Chondrocyte (in vitro differentiated cells): ENCODE measurements around the gene ZNF419. TPM values are rescaled to one million over a fixed set of nuclear protein-coding genes. Genes with fewer than 3 reads are reported as not detected.
A peak's percentile ranks its signal among the peaks of the same experiment; 100 is the strongest.
"Not testable (repeated sequence)": the region's sequence is repeated elsewhere in the genome, so short reads cannot be mapped to it uniquely, and the experiment has no call there.

Experiments
- DNase-seq: peaks from one replicate; pipeline ENCODE4 v3.0.0; 2021; ENCODE audit warnings: mixed read lengths, low spot score
- H3K27ac Mint-ChIP-seq: one replicate; pipeline ENCODE4 v1.8.0; 2021; ENCODE audit warnings: mild to moderate bottlenecking, moderate library complexity, mixed read lengths; ENCODE audit not compliant: unreplicated experiment
- H3K27me3 Mint-ChIP-seq: 2 replicates; pipeline ENCODE4 v1.8.0; 2021; ENCODE audit warnings: low read depth, mixed read lengths
- H3K36me3 Mint-ChIP-seq: 2 replicates; pipeline ENCODE4 v1.8.0; 2021; ENCODE audit warnings: low read depth, mixed read lengths
- H3K4me1 Mint-ChIP-seq: 2 replicates; pipeline ENCODE4 v1.8.0; 2021; ENCODE audit warnings: low read depth, mild to moderate bottlenecking, mixed read lengths
- H3K4me3 Mint-ChIP-seq: one replicate; pipeline ENCODE4 v1.8.0; 2021; ENCODE audit warnings: mild to moderate bottlenecking, moderate library complexity, mixed read lengths; ENCODE audit not compliant: unreplicated experiment
- H3K9me3 Mint-ChIP-seq: 2 replicates; pipeline ENCODE4 v1.8.0; 2021; ENCODE audit warnings: low read depth, mixed read lengths
- CTCF ChIP-seq: fragments of 200-600 bp; sonication (generic); IDR thresholded peaks from 2 replicates; pipeline ENCODE4 v1.5.0; 2021; ENCODE audit warnings: antibody characterized with exemption, mild to moderate bottlenecking, moderate library complexity
- total RNA-seq: library from RNA; stranded (reverse); gene quantifications from 3 replicates; pipeline ENCODE4 v1.2.1, GENCODE V29; 2021

The ZNF419 gene
- total RNA-seq, 1 donor from 2014 or later, result 15.5 TPM

GRCh38 chr19:57499680-57500395 lies 12.3 kb downstream of the ZNF419 start, which contains the start of gene ZNF773:
Gene ZNF773, plus strand, starts transcription at chr19:57499938. Its CDS starts 143 bp downstream, at chr19:57500081.
- H3K27me3 Mint-ChIP-seq, result not testable (repeated sequence)
- peak; percentile 16 for TF ChIP-seq CTCF
- peak within 1 kb of the TSS; percentile 77 for H3K4me3 Mint-ChIP-seq
- DNase-seq, result peak; percentile 98
- H3K27ac Mint-ChIP-seq, result peak within 1 kb of the TSS; percentile 85
- peaks cover 16% of the 10 kb centered on the region for H3K4me1 Mint-ChIP-seq
- peaks cover 64% of the 10 kb centered on the region for H3K9me3 Mint-ChIP-seq
- peaks cover 48% of the 10 kb centered on the region for H3K36me3 Mint-ChIP-seq

GRCh38 chr19:57500400-57500799 lies 12.8 kb downstream of the ZNF419 start:
- not testable (repeated sequence) for H3K27me3 Mint-ChIP-seq, DNase-seq
- Mint-ChIP-seq H3K4me3 (peak overlapping the region; percentile 77), H3K4me1 (peaks cover 16% of the 10 kb centered on the region), H3K27ac (peak overlapping the region; percentile 85), H3K9me3 (peaks cover 64% of the 10 kb centered on the region), H3K36me3 (peaks cover 48% of the 10 kb centered on the region)

DNA sequence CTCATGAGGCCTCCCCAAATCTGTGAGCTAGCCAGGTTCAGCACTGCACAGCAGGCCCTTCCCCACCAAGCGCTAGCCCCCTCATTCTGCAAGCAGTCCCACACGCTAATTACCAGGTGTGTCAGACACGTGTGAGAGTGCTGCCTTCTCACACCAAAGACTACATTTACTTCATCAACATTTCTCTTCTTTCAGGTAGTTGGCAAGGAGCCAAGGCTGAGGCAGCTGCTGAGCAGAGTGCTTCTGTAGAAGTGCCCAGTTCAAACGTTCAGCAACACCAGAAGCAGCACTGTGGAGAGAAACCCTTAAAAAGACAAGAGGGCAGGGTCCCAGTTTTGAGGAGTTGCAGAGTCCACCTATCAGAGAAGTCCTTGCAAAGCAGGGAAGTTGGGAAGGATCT lies 18.6 kb downstream of the ZNF419 start:
- H3K27ac Mint-ChIP-seq, result no peak overlapping the region
- H3K36me3 Mint-ChIP-seq, result peaks cover 78% of the 10 kb centered on the region
- no peak overlapping the region for H3K4me3 Mint-ChIP-seq
- no peak for DNase-seq
- peaks cover 65% of the 10 kb centered on the region for H3K9me3 Mint-ChIP-seq
- H3K27me3 Mint-ChIP-seq, result no peaks in the 10 kb centered on the region
- peaks cover 3% of the 10 kb centered on the region for H3K4me1 Mint-ChIP-seq
- no peak for TF ChIP-seq CTCF

GRCh38 chr19:57511484-57511883 lies 23.9 kb downstream of the ZNF419 start:
- Mint-ChIP-seq H3K36me3 (peaks cover 74% of the 10 kb centered on the region), H3K27me3 (no peaks in the 10 kb centered on the region), H3K4me1 (no peaks in the 10 kb centered on the region), H3K4me3 (no peak overlapping the region), H3K9me3 (peaks cover 71% of the 10 kb centered on the region), H3K27ac (no peak overlapping the region)
- TF ChIP-seq CTCF, result no peak
- DNase-seq, result no peak

DNA sequence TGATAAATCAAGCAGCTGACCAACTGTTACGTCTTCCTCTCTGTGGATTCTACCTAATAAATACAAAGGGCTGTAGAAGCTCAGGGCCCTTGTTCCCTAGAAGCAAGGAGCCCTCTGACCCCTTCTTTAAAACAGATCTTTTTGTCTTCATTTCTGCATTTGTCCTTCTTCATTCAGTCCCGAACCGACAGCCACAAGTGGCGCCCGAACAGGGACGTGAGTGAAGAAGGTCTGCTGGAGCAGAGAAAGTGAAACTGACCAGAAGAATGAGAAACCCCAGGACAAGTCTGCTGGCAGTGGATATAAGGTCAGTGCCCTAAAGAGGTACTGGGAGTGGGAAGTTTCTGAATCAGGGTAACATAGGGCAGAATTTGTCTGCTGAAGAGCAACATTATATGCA lies 25.3 kb downstream of the ZNF419 start:
- DNase-seq, result no peak
- TF ChIP-seq CTCF, result no peak
- H3K27ac Mint-ChIP-seq, result no peak overlapping the region
- no peaks in the 10 kb centered on the region for H3K27me3 Mint-ChIP-seq
- H3K9me3 Mint-ChIP-seq, result peaks cover 74% of the 10 kb centered on the region
- H3K4me3 Mint-ChIP-seq, result no peak overlapping the region
- H3K36me3 Mint-ChIP-seq, result peaks cover 65% of the 10 kb centered on the region
- H3K4me1 Mint-ChIP-seq, result no peaks in the 10 kb centered on the region

- H3K4me1 Mint-ChIP-seq, result no peaks in the 10 kb centered on the region
- H3K27ac Mint-ChIP-seq, result no peak overlapping the region
- peaks cover 62% of the 10 kb centered on the region for H3K9me3 Mint-ChIP-seq
- H3K4me3 Mint-ChIP-seq, result no peak overlapping the region
- H3K27me3 Mint-ChIP-seq, result no peaks in the 10 kb centered on the region
- peaks cover 47% of the 10 kb centered on the region for H3K36me3 Mint-ChIP-seq
- TF ChIP-seq CTCF, result no peak
- DNase-seq, result no peak
Measured at GRCh38 chr19:57515255-57515654, 27.7 kb downstream of the ZNF419 start.

DNA sequence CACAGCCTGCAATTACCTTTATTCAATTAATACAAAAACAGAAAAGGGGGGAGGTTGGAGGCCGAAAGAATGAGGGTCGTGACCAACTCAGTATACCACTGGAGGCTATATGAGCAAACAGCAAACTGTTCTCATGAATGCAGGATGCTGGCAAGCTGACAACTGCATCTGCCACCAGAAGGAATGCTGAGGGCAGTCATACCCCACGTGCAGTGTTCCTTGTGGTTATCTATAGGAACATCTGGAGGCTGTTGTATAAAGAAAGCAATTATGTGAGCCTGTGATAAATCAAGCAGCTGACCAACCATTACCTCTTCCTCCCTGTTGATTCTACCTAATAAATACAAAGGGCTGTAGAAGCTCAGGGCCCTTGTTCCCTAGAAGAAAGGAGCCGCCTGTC lies 30.5 kb downstream of the ZNF419 start:
- not testable (repeated sequence) for H3K27ac Mint-ChIP-seq, H3K4me1 Mint-ChIP-seq, H3K27me3 Mint-ChIP-seq, H3K4me3 Mint-ChIP-seq, DNase-seq
- Mint-ChIP-seq H3K9me3 (peaks cover 50% of the 10 kb centered on the region), H3K36me3 (peaks cover 35% of the 10 kb centered on the region)
